ENCODE results near the gene PAQR5.

The PAQR5 gene

GRCh38 chr15:69314131-69314530 is 15.4 kb downstream of the PAQR5 start:
- no peak overlapping the region for H3K4me3 ChIP-seq (ENCODE audit: low read depth in 1 of 5, low read length in 5 of 5)
- H3K27ac ChIP-seq (ENCODE audit: low read depth, low read length) = no peak overlapping the region
- no peak overlapping the region for H3K9ac ChIP-seq (ENCODE audit: low read length in 5 of 5)
- H3K9me3 ChIP-seq (ENCODE audit: control insufficient read depth in 5 of 5, low read length in 5 of 5) = no peaks in the 10 kb centered on the region
- peaks cover 0 to 9% (median 3%) of the 10 kb centered on the region in 5 donors for H3K27me3 ChIP-seq (ENCODE audit: control insufficient read depth in 5 of 5, insufficient read depth in 4 of 5, low read length in 5 of 5)
- H3K4me1 ChIP-seq (ENCODE audit: control insufficient read depth in 5 of 5, insufficient read depth in 5 of 5, low read length in 5 of 5) = peaks cover 0 to 10% (median 0%) of the 10 kb centered on the region in 5 donors
- H3K36me3 ChIP-seq (ENCODE audit: control insufficient read depth in 5 of 5, insufficient read depth in 5 of 5, low read length in 5 of 5) = no peaks in the 10 kb centered on the region

GRCh38 chr15:69314736-69315135 is 16.0 kb downstream of the PAQR5 start:
- no peak overlapping the region for H3K9ac ChIP-seq (ENCODE audit: low read length in 5 of 5)
- H3K9me3 ChIP-seq (ENCODE audit: control insufficient read depth in 5 of 5, low read length in 5 of 5) = no peaks in the 10 kb centered on the region
- no peaks in the 10 kb centered on the region for H3K36me3 ChIP-seq (ENCODE audit: control insufficient read depth in 5 of 5, insufficient read depth in 5 of 5, low read length in 5 of 5)
- H3K4me3 ChIP-seq (ENCODE audit: low read depth in 1 of 5, low read length in 5 of 5) = no peak overlapping the region
- no peak overlapping the region for H3K27ac ChIP-seq (ENCODE audit: low read depth, low read length)
- H3K27me3 ChIP-seq (ENCODE audit: control insufficient read depth in 5 of 5, insufficient read depth in 4 of 5, low read length in 5 of 5) = peaks cover 0 to 12% (median 5%) of the 10 kb centered on the region in 5 donors
- peaks cover 0 to 10% (median 0%) of the 10 kb centered on the region in 5 donors for H3K4me1 ChIP-seq (ENCODE audit: control insufficient read depth in 5 of 5, insufficient read depth in 5 of 5, low read length in 5 of 5)

GRCh38 chr15:69315402-69316110 is 16.8 kb downstream of the PAQR5 start:
- Histone ChIP-seq H3K4me1 (ENCODE audit: control insufficient read depth in 5 of 5, insufficient read depth in 5 of 5, low read length in 5 of 5) (peaks cover 0 to 10% (median 0%) of the 10 kb centered on the region in 5 donors), H3K9me3 (ENCODE audit: control insufficient read depth in 5 of 5, low read length in 5 of 5) (no peaks in the 10 kb centered on the region), H3K36me3 (ENCODE audit: control insufficient read depth in 5 of 5, insufficient read depth in 5 of 5, low read length in 5 of 5) (no peaks in the 10 kb centered on the region), H3K27me3 (ENCODE audit: control insufficient read depth in 5 of 5, insufficient read depth in 4 of 5, low read length in 5 of 5) (peaks cover 0 to 12% (median 8%) of the 10 kb centered on the region in 5 donors), H3K4me3 (ENCODE audit: low read depth in 1 of 5, low read length in 5 of 5) (no peak overlapping the region), H3K9ac (ENCODE audit: low read length in 5 of 5) (no peak overlapping the region), H3K27ac (ENCODE audit: low read depth, low read length) (no peak overlapping the region)

- Histone ChIP-seq H3K4me3 (ENCODE audit: low read depth in 1 of 5, low read length in 5 of 5) (no peak overlapping the region), H3K36me3 (ENCODE audit: control insufficient read depth in 5 of 5, insufficient read depth in 5 of 5, low read length in 5 of 5) (no peaks in the 10 kb centered on the region), H3K4me1 (ENCODE audit: control insufficient read depth in 5 of 5, insufficient read depth in 5 of 5, low read length in 5 of 5) (peaks cover 0 to 10% (median 0%) of the 10 kb centered on the region in 5 donors), H3K9ac (ENCODE audit: low read length in 5 of 5) (no peak overlapping the region), H3K27me3 (ENCODE audit: control insufficient read depth in 5 of 5, insufficient read depth in 4 of 5, low read length in 5 of 5) (peaks cover 0 to 12% (median 8%) of the 10 kb centered on the region in 5 donors), H3K9me3 (ENCODE audit: control insufficient read depth in 5 of 5, low read length in 5 of 5) (no peaks in the 10 kb centered on the region), H3K27ac (ENCODE audit: low read depth, low read length) (no peak overlapping the region)
Measured at GRCh38 chr15:69316291-69316690, 17.6 kb downstream of the PAQR5 start.

GRCh38 chr15:69317392-69317841 is 18.7 kb downstream of the PAQR5 start:
- Histone ChIP-seq H3K27me3 (ENCODE audit: control insufficient read depth in 5 of 5, insufficient read depth in 4 of 5, low read length in 5 of 5) (peaks cover 0 to 12% (median 8%) of the 10 kb centered on the region in 5 donors), H3K4me1 (ENCODE audit: control insufficient read depth in 5 of 5, insufficient read depth in 5 of 5, low read length in 5 of 5) (peaks cover 0 to 10% (median 0%) of the 10 kb centered on the region in 5 donors), H3K9ac (ENCODE audit: low read length in 5 of 5) (no peak overlapping the region), H3K27ac (ENCODE audit: low read depth, low read length) (no peak overlapping the region), H3K4me3 (ENCODE audit: low read depth in 1 of 5, low read length in 5 of 5) (no peak overlapping the region), H3K9me3 (ENCODE audit: control insufficient read depth in 5 of 5, low read length in 5 of 5) (no peaks in the 10 kb centered on the region), H3K36me3 (ENCODE audit: control insufficient read depth in 5 of 5, insufficient read depth in 5 of 5, low read length in 5 of 5) (no peaks in the 10 kb centered on the region)

GRCh38 chr15:69318033-69318432 is 19.3 kb downstream of the PAQR5 start:
- H3K9me3 ChIP-seq (ENCODE audit: control insufficient read depth in 5 of 5, low read length in 5 of 5) = no peaks in the 10 kb centered on the region
- no peak overlapping the region for H3K4me3 ChIP-seq (ENCODE audit: low read depth in 1 of 5, low read length in 5 of 5)
- H3K36me3 ChIP-seq (ENCODE audit: control insufficient read depth in 5 of 5, insufficient read depth in 5 of 5, low read length in 5 of 5) = no peaks in the 10 kb centered on the region
- H3K9ac ChIP-seq (ENCODE audit: low read length in 5 of 5) = no peak overlapping the region
- H3K27ac ChIP-seq (ENCODE audit: low read depth, low read length) = no peak overlapping the region
- peaks cover 0 to 9% (median 0%) of the 10 kb centered on the region in 5 donors for H3K4me1 ChIP-seq (ENCODE audit: control insufficient read depth in 5 of 5, insufficient read depth in 5 of 5, low read length in 5 of 5)
- H3K27me3 ChIP-seq (ENCODE audit: control insufficient read depth in 5 of 5, insufficient read depth in 4 of 5, low read length in 5 of 5) = peaks cover 2 to 12% (median 8%) of the 10 kb centered on the region in 5 donors

GRCh38 chr15:69319384-69320375 is 21.0 kb downstream of the PAQR5 start:
- H3K9ac ChIP-seq (ENCODE audit: low read length in 5 of 5) = no peak overlapping the region
- H3K9me3 ChIP-seq (ENCODE audit: control insufficient read depth in 5 of 5, low read length in 5 of 5) = no peaks in the 10 kb centered on the region
- H3K27me3 ChIP-seq (ENCODE audit: control insufficient read depth in 5 of 5, insufficient read depth in 4 of 5, low read length in 5 of 5) = peaks cover 3 to 12% (median 8%) of the 10 kb centered on the region in 5 donors
- H3K4me1 ChIP-seq (ENCODE audit: control insufficient read depth in 5 of 5, insufficient read depth in 5 of 5, low read length in 5 of 5) = no peaks in the 10 kb centered on the region
- H3K36me3 ChIP-seq (ENCODE audit: control insufficient read depth in 5 of 5, insufficient read depth in 5 of 5, low read length in 5 of 5) = no peaks in the 10 kb centered on the region
- H3K4me3 ChIP-seq (ENCODE audit: low read depth in 1 of 5, low read length in 5 of 5) = no peak overlapping the region
- H3K27ac ChIP-seq (ENCODE audit: low read depth, low read length) = no peak overlapping the region

- Histone ChIP-seq H3K4me1 (ENCODE audit: control insufficient read depth in 5 of 5, insufficient read depth in 5 of 5, low read length in 5 of 5) (no peaks in the 10 kb centered on the region), H3K27ac (ENCODE audit: low read depth, low read length) (no peak overlapping the region), H3K27me3 (ENCODE audit: control insufficient read depth in 5 of 5, insufficient read depth in 4 of 5, low read length in 5 of 5) (peaks cover 3 to 17% (median 8%) of the 10 kb centered on the region in 5 donors)
Measured at GRCh38 chr15:69320977-69321554, 22.4 kb downstream of the PAQR5 start.

GRCh38 chr15:69323893-69324430 is 25.2 kb downstream of the PAQR5 start:
- H3K9me3 ChIP-seq (ENCODE audit: control insufficient read depth in 5 of 5, low read length in 5 of 5) = no peaks in the 10 kb centered on the region
- no peak overlapping the region for H3K4me3 ChIP-seq (ENCODE audit: low read depth in 1 of 5, low read length in 5 of 5)
- no peak overlapping the region for H3K27ac ChIP-seq (ENCODE audit: low read depth, low read length)
- no peaks in the 10 kb centered on the region for H3K36me3 ChIP-seq (ENCODE audit: control insufficient read depth in 5 of 5, insufficient read depth in 5 of 5, low read length in 5 of 5)
- H3K4me1 ChIP-seq (ENCODE audit: control insufficient read depth in 5 of 5, insufficient read depth in 5 of 5, low read length in 5 of 5) = no peaks in the 10 kb centered on the region
- no peak overlapping the region for H3K9ac ChIP-seq (ENCODE audit: low read length in 5 of 5)
- peaks cover 3 to 9% (median 4%) of the 10 kb centered on the region in 5 donors for H3K27me3 ChIP-seq (ENCODE audit: control insufficient read depth in 5 of 5, insufficient read depth in 4 of 5, low read length in 5 of 5)

More at GRCh38 chr15:69320977-69321554, 22.4 kb downstream of the PAQR5 start:
- H3K9me3 ChIP-seq (ENCODE audit: control insufficient read depth in 5 of 5, low read length in 5 of 5) = no peaks in the 10 kb centered on the region
- H3K4me3 ChIP-seq (ENCODE audit: low read depth in 1 of 5, low read length in 5 of 5) = no peak overlapping the region
- no peak overlapping the region for H3K9ac ChIP-seq (ENCODE audit: low read length in 5 of 5)
- no peaks in the 10 kb centered on the region for H3K36me3 ChIP-seq (ENCODE audit: control insufficient read depth in 5 of 5, insufficient read depth in 5 of 5, low read length in 5 of 5)

All from subcutaneous abdominal adipose tissue (tissue), 5 donors.